Stimulated activated CD4-positive, alpha-beta T cell treated with anti-CD3 and anti-CD28 coated beads, Interleukin-4, amount 100 ng/mL, for 4 hours (primary cell): ENCODE data around the gene CD247.

Experiments
- DNase-seq, 2 experiments: peaks; one replicate each; pipeline ENCODE4 v3.0.0-alpha.2; 2020

CD247 gene

GRCh38 chr1:167511374-167511986 lies 6.8 kb downstream of the CD247 start:
- DNase-seq: no peak

DNA sequence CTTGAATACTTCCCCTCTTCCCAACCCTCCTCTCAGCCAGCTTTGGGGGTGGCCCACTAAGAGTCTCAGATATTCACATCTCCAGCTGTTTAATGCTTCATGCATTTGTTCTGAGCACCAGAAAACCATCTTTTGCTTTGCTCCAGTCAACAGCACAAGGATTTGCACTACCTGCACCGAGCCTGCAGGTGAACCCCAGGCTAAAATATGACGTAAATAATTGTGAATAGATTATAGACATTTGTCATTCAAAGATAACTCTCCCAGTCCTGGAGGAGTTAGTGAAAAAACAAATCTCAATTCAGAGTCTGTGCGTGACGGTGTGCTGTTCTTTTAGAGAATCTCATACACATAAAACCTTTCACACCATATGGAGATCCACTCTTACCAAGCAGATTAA lies 7.4 kb downstream of the CD247 start:
- DNase-seq: no peak

- no peak for DNase-seq
These were observed 8.1 kb downstream of the CD247 start for GRCh38 chr1:167510244-167510643.

DNA sequence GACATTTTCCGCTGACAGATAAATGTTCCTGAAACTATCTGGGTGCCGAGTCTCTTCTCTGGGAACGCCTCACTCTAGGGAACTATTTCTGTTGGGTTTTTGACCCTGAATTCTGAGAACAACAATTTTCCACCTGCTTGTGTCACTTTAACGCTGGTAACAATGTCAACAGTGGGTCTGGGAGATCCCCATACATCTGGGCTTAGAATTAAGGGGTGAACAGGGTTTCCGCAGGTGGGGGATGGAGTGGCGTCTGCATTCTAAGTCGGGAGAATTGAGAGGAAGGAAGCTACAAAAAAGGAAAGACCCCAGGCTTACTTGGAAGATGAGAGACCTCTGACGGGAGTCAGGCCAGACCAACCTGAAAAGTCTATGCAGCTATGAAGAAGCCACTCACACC lies 8.7 kb downstream of the CD247 start:
- no peak for DNase-seq

DNA sequence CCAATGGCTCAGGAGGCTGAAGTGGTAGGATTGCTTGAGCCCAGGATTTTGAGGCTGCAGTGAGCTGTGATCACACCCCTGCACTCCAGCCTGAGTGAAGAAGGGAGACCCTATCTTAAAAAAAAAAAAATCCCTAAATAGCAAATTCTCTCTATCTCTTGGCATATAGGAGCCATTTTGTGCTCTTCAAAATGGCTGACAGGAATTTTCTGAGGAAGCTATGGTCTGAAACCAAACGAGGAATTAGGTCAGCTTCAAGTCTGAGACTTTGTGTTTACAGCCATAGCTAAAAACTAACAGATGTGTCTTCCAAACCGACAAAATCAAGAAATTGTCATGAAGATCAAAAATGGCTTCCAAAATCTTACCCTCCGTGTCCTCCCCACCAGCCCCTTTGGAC lies 10.6 kb downstream of the CD247 start:
- no peak for DNase-seq

DNA sequence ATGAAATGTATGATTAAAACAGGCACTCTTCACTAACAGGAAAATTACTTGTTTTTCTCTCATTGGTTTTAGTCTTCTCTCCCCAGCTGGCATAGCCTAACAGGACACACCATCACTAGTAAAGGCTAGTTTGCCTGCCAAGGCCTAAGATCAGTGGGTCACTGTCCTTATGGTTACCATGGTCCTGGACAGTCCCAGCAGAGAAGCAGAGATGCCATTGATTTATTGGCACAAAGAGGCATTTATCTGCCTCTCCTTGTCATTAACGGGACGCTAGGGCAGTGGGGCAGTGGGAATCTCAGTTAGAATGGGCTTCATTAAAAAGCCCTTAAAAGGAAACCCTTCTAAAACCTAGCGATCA lies 13.9 kb downstream of the CD247 start:
- no peak for DNase-seq

- no peak for DNase-seq
These were observed 14.5 kb downstream of the CD247 start for GRCh38 chr1:167503626-167504466.

GRCh38 chr1:167502719-167503462 lies 15.4 kb downstream of the CD247 start:
- DNase-seq: no peak

DNA sequence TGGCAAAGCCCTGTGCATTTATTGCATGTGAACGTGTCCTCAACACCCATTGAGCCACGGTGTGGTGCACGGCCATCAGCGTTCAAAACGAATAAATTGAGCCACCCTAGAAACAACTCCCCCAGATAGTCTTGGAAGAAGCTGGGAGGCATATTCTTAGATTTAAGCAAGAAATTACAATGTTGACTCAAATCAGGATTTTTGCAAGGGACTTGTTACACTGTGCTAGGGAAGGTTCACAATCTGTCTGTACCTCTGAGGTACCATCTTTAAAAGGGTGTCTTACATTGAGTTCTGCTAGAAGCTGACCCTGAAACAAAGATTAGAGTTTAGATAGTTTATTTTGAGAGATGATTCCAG lies 16.2 kb downstream of the CD247 start:
- DNase-seq: no peak

DNA sequence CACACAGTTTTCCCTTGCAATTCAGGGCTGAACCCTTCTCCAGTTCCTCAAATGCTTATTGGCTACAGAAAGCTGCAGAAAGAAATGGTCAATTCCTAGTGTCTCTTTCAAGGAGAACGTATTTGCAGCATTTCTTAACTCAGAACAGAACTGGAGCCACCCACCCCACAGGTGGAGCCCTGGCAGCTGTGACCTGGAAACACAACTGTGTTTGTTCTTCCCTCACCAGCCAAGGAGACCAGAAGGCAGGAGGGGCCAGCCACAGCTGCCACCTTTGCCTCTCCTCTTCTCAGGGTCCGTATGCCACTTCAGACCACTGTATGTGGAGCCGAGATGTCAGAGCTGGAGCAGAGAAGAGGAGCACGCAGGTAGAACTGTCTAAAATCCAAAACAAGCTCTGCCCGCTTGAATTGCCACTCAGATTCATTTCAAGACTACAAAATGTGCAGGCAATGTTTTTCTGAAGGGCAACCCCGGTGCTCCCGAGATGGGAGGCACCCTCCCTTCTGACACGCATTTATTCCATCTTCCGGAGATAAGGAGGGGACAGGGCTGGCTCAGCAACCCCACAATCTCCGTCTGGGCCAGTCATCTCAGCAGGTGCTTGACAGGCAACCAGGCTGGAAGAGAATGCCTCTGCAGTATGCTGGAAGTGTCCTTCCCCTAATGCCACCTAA lies 16.7 kb downstream of the CD247 start:
- DNase-seq: peak; percentile 39 to 67

GRCh38 chr1:167500283-167500860 lies 18.0 kb downstream of the CD247 start:
- no peak for DNase-seq

DNA sequence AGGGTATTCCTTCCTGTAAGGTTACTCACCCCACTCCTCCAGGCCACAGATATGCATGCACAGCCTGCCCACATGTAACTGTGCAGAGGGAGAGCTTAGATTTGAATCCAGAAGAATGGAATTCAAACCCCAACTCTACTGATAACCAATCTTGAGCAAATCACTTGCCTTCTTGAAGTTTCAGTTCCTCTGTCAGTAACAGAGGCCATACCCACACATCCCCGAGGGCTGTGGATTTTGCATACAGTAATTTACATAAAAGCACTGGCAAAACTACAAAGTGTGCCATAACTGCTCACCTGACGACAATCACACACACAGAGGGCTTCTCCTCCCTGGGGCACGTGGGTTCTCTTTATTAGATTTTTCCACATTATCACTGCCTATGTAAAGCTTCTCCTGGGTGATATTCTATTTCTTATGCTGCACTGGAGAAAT lies 18.6 kb downstream of the CD247 start:
- DNase-seq: peak in 1 of 2 experiments; percentile 48

GRCh38 chr1:167499106-167499505 lies 19.2 kb downstream of the CD247 start:
- DNase-seq: no peak

GRCh38 chr1:167496797-167497619 lies 21.3 kb downstream of the CD247 start:
- DNase-seq: no peak

DNA sequence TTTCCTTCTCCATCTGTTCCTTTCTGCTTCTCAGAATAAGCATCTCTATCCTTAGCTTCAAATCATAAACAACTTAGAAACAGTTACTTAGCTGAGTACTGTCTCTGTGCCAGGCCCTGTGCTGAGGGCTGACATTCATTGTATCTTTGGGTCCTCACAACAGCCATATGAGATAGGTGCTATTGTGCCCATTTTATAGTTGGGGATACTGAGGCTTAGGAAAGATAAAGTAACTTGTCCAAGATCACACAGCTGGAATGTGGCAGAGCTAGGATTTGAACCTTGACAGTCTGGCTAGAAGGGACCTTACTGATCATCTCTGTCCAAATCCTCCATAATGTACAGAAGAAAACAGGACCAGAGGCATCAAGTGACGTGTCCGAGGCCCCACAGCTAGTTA lies 25.0 kb downstream of the CD247 start:
- no peak for DNase-seq

DNA sequence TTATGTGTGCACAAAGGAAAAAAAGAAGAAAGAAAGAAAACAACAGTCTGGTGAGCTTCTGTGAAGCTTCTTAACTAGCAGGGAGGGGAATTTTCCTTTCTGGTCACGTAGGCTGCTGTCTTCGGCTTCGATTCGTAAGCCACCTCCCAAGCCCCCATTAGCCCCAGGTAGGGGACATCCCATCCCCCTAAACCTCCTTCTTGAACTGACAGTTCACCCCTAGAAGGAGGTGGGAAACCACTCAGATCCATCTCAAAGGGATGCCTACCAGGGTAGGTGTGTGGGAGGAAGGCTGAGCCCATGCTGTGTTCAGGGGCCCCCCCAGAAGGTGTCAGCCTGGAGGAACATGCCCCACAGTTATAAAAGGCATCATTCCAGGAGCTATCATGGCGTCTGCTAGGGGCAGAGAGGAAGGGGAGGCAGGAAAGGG lies 25.8 kb downstream of the CD247 start:
- peak in 1 of 2 experiments; percentile 58 for DNase-seq

DNA sequence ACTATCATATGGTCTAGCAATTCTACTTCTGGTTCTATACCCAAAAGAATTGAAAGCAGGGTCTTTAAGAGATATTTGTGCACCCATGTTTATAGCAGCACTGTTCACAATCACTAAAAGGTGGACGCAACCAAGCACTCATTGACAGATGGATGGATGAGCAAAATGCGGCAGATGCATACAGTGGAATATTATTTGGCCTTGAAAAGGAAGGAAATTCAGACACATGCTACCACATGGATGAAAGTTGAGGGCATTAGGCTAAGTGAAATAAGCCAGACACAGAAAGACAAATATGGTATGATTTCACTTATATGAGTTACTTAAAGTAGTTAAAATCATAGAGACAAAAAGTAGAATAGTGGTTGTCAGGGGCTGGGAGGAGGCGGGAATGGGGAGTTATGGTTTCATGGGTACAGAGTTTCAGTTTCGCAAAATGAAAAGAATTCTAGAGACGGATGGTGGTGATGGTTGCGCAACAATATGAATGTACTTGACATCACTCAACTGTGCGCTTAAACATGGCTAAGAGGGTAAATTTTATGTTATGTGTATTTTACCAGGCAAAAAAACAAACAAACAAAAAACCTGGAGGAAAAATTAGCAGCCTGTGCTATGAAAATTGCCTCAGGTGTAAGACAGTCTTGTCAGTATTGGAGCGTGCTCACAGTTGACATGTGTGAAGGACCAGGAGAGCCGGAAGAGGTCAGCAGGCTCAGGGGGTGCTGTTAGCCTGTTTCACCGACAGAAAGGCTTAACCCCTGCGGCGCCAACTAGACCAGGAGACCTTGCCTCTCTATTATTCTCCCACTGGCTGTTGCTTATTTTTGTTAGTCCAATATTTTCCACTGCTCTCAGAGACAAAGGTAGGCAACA lies 26.5 kb downstream of the CD247 start:
- peak in 1 of 2 experiments; percentile 52 for DNase-seq

- no peak for DNase-seq
These were observed 27.6 kb downstream of the CD247 start for GRCh38 chr1:167490765-167491164.

DNA sequence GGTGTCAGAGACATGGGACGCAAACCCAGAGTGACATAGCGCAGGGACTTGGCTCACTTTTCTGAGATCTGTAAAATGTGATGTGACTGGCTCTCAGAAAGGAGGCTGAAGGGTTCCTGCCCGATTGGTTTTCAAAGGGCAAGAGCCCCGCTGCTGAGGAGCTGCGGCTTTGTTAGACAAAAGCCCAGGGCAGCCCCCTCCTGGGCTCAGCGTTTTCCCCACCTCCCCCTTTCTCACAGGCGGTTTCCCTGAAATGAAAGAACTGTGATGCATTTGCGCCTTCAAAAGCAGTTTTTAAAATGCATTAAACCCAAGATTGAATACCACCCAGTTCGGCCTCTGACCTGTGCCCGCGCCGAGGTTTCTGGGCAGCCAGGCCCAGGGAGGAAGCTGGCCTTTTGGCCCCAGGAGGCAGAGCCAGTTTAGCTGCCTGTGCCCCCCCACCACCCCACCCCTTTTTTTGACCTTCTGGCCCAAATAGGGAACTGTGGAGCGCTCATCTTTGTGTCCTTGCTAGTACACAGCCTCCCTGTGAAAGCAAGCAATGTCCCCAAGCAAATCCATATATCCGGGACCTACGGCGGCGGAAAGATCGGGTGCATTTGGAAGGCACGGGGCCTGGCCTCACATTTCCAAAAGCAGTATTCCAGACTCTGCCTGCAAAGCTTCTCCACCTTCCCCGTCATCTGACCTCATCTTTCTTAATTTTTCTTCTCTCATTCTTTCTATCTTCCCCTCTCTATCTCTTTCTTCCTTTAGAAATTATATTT lies 28.6 kb downstream of the CD247 start:
- peak; percentile 35 to 68 for DNase-seq

- no peak for DNase-seq
These were observed 29.5 kb downstream of the CD247 start for GRCh38 chr1:167488786-167489185.
